CD4-positive, alpha-beta T cell treated with Interferon alpha-2 for 1 hour (primary cell): Measurements from ENCODE around the gene ARHGEF28.

Experiments
- DNase-seq, 2 donors: peaks; one replicate each; pipeline ENCODE4 v3.0.0-alpha.2; 2020 to 2022

The ARHGEF28 gene

DNA sequence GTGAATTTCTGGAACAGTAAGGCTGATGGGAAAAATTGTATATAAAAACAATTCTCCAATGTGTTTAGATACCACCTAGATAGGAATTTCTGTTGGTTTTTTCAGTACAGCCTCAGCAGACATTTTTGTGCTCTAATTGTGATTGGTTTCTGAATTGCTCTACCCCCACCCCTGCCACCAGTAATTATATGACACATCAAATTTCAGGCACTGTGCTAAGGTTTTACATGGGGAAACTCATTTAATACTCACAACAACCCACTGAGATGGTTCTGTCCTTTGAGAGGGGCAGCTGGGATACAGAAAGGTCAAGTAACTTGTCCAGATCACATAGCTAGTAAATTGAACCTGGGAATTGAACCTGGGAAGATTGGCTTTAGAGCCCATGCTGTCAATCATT lies 288.0 kb downstream of the ARHGEF28 start:
- DNase-seq = no peak

DNA sequence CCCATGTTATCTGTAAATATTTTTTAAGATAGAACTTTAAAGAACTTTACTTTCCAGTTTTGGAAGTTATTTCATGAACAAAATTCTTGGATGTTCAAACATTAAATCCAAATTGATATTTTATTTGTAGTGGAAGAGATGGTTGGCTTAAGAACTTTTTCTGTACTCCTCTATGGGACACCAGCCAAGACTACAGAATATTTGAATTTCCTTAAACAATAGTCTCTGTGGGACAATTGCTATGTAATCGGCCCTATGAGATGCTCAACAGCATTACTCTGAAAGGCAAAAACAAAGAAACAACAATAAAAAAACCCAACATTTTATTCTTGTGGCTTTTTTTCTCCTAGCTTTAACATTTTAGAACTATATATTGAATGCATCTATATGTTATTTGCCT lies 289.3 kb downstream of the ARHGEF28 start:
- no peak for DNase-seq

DNA sequence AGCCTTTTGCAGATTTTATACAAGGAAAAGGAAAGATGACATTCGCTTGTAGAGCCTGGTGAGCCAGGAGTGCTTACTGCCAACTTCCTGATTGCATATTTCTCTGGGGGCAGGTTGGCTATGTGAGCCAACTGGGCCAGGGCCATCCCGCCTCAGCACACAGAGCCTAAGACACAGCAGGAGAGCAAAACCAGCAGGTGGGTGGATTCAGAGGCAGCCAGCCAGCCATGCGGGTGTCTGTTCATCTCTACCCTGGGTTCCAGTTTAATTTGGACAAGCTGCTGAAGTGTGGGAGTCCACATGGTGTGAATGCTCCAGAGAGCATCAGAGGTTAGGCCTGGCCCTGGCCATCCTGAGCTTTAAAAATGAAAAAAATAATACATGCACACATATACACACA lies 291.4 kb downstream of the ARHGEF28 start:
- DNase-seq = no peak

DNA sequence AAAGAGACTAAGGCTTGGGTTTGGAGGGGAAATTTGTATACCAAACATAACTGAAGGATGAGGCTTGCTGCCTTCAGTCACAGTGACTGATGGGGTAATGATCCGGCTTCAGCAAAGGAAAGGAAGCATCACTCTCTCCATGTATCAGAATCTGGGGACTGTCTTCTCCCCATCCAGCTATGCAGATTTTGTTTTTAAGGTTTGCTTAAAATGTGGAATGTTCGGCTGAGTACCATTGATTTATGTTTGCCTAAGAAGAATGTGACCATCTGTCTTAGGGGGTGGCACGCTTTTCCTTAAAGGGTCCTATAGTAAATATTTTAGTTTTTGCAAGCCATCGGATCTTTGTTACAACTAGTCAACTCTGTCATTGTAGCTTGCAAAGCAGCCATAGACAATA lies 291.9 kb downstream of the ARHGEF28 start:
- no peak for DNase-seq

DNA sequence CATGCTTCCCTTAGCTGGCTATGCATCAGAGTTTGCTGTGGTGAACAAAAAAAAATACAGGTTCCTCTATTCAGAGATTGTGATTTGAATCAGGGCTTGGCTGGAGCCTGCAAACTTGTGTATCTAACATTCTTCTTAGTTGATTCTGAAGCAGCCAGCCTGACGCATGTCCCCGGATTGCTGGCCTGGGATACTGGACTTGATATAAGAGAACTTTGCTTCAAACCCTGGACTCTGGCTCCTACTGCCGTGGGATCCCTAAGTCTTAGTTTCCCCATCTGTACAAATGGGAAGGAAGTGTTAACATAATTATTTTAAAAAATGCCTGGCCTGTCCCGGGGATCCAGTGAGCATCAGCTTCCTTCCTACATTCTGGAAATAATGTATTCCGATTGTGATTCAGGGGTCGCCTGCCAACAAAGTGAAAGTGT lies 292.8 kb downstream of the ARHGEF28 start:
- no peak for DNase-seq

DNA sequence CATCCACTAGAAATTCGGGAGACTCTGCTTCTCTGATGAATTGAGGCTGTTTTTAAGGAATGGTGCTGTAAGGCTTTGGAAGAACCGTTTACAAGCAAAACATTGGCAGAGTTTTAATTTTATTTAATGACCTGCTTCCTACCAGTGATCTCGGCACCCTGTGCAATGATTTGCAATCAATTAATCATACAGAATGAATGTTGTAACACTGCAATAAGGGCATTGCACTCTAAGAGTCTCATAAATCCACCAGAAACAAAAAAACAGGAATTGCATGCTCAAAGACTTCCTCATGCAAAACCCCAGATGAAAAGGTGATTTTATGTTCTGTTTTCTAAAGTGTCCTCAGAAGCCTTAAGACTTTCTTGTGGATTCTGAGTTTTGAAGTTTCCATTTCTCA lies 295.7 kb downstream of the ARHGEF28 start:
- DNase-seq = no peak

DNA sequence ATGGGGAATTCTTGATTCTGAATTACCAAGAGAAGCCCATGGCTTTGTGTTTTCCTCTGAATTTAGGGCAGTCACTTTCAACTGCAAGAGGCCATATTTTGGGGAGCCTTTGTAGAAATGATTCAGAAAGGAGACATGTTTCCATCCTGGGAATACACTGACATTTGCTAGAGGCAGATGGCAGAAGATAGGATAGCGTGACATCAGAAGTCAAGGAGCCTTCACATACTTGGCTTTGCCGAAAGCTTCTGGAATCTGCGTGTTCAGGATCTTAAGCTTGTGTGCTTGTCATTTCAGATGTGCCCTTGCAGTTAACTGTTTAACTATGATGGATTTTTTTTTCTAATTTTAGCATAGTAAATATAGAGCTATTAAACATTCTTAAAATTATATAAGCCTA lies 296.2 kb downstream of the ARHGEF28 start:
- no peak for DNase-seq

DNA sequence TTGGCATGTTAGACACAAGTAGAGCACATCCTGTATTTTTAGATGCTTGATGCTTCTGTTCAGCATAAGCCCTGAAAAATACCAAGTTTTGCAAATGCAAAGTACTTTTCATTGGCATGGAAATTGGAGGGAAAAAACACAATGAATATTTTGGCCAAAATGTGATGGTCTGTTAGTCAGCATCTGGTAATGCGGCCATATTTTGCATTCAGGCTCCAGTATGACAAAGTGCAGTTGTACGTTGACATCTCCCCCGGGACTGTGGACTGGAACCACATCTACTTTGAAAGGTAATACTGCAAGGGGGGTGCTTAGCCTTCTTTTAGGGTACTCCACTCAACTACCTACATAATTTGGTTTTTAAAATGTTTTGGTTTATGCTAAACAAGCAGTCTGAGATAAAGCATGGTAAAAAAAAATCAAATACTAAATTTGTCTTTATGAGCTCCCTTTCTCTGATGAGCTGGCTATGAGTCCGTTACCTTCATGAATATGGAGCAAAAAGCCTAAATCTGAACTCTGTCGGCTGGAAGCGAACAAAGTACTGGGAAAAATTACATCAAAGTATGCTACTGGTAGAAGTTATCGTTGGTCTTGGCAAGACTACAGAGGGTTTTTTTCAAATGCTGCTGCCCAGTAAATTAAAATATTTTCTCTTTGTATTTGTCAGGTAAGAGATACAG lies 297.0 kb downstream of the ARHGEF28 start:
- no peak for DNase-seq

DNA sequence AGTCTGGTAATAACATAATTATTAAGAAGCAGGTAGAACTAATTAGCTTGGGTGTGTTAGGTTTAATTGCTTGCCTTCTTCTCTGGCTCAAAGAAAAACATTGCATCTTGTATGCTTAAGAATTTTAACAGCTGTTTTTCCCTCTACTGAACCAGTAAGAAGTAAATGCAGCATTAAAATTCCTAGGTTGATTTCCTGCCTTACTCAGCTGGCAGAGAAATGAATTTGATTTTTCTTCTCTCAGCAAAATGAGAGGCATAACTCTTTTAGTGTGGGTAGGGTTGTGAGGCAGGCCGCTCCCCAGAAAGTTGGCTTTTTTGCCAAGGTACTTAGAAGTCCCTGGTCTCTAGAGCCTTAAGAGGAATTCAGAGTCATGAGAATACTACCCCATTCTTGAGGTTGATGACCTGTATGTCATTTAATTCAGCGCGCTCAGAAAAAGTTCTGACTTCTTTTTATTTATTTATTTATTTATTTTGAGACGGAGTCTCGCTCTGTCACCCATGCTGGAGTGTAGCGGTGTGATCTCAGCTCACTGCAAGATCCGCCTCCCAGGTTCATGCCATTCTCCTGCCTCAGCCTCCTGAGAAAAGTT lies 302.6 kb downstream of the ARHGEF28 start:
- DNase-seq = no peak

DNA sequence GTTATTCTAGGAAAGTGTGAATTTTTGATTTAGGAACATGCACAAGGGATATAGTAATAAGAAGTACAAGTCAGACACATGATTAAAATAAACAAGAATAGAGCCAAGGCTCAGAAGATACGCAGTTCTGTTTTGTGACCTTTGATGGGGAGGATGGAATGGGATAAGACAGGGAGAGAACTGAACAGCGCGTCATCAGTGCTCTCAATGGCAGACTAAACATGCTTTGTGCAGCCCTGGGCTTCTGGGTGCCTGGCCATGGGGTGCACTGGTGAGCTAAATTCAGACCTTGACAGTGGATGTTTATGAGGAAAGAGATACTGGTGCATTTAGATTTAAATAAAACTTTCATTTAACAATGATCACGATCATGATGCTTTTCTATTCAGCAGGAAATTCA lies 309.7 kb downstream of the ARHGEF28 start:
- DNase-seq = no peak

DNA sequence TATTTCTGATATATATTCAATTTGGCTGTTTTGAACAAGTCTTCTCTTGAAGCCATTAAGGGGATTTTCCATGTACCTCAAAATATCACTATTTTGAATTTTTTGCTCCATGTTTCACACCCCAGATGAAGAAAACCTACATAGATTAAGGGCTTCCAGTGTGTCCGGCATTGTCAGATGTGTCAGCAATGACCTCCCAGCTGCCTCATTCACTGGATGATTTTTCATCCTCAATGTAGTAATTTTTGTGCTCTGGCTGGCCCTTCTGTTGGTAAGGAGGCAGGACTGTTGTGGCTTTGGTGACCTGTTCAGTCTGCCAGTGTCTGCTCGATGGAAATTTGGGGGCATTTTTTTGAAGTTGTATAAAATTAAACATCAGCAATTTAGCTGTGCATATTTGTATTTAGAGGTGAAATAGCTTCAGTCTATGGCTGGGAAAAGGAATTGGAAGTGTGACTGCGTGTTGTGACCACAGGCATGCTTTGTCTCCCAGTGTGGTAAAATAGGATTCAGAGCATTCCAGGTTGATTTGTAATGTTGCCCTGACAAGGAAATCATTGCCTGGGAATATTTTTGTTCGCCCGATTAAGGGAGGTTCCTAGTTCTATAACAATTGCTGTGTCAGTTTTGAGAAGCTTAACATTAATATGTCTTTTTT lies 312.4 kb downstream of the ARHGEF28 start:
- DNase-seq = no peak

DNA sequence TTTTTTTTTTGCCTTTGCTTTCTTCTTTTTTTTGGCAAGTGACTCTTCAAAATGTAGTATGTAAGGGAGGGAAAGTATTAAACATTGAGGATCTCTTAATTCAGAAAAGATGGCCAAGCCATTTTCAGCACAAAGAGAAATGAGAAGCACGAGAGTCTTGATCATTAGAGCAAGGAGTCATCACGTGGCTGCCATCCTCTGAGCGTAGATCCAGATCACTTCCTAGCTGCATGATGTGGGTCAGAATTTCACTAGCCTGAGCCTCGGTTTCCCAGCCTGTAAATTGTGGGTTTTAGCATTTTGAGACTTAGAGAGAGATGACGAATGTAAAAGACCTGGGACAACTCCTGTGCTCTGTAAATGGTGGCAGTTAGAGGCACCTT lies 312.9 kb downstream of the ARHGEF28 start:
- no peak for DNase-seq

DNA sequence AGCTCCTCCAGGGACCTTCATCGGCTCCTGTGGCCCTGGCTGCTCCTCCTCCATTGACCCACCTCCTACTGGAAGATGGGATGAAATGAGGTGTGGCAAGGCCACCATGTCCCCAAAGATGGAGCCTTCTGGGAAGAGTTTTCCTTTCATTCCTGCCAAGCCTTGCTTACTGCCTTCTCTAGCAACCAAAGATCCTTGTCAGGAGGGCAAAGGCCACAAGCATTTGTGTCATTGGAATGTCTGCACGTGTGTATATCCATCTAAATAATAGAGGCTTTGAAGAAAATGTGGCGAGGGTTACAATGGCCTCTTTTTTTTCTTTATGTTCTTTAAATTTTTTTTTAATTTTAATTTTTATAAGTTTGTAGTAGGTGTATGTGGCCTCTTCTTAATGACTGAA lies 313.6 kb downstream of the ARHGEF28 start:
- no peak for DNase-seq

DNA sequence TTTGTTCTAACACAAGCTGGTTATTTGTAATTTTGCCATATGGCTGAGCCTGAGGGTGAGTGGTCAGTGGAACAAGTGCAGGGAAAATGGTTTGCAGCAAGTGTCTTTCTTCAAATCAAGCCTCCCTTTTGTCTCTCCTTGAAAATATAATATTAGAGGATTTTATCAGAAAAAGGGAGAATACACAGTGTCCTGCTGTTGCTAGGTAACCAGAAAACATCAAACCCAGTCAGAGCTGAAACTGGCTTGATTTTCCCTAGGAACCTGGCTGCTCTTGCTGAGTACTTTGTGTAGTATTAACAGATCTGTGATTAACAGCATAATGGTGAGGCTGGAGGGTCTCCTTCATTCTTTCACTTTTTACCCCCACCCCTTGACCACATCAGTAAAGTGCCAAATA lies 314.0 kb downstream of the ARHGEF28 start:
- DNase-seq = no peak

DNA sequence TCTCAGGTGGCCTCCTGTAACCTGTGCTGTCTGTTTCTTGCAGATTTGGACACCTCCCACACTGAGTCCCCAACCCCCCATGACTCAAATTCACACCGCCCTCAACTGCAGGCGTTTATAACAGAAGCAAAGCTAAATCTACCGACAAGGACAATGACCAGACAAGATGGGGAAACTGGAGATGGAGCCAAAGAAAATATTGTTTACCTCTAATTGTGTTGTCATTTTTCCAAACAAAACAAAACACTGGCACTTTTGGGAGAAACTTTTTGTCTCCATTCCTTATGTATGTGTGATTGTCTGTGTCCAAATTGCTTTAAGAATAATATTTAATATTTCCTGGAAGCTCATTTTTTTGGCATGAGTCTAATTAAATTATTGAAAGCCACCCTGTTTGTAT lies 314.8 kb downstream of the ARHGEF28 start:
- DNase-seq = no peak

DNA sequence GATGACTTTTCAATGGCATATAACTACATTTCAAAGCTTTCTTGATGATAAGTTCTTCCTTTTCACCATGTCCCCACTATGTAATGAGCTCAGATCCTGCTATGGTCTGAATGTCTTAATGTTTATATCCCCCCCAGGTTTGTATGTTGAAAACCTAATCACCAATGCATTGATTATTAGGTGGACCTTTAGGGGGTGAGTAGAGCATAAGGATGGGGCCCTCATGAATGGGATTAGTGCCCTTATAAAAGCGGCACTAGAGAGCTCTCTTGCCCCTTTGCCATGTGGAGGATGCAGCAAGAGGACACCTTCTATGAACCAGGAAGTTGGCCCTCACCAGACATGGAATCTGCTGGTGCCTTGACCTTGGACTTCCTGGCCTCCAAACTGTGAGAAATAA lies 316.8 kb downstream of the ARHGEF28 start:
- no peak for DNase-seq

DNA sequence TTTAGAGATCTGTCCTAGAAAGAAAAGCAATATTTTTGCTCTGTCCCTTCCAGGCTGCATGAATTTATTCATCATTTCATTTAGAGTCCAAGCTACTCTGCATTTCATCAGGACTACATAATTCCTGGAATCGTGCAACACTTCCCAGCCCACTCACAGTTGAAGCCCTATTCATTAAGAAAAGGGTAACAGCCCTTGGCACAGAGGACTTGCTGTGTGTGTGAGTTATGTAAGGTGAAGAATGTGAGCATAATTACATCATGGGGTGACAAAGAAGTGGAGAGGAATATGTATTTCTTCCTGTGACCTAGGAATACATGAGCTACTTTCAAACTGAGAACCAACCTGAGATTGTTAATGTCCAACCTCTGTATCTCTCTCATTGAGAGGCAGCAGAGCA lies 317.4 kb downstream of the ARHGEF28 start:
- DNase-seq = no peak

DNA sequence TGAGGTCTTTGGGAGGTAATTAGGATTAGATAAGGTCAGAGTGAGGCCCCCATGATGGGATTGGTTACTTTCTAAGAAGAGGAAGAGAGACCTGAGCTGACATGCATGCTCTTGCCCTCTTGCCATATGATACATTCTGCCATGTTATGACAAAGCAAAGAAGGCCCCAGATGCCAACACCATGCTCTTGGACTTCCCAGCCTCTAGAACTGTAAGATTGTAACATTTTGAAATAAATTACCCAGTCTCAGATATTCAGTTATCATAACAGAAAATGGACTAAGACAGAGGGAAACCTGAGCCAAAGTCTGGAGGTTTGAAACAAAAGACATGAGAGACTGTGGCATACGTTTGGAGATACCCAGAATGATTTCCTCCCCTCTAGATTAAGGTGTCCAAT lies 318.6 kb downstream of the ARHGEF28 start:
- no peak for DNase-seq

DNA sequence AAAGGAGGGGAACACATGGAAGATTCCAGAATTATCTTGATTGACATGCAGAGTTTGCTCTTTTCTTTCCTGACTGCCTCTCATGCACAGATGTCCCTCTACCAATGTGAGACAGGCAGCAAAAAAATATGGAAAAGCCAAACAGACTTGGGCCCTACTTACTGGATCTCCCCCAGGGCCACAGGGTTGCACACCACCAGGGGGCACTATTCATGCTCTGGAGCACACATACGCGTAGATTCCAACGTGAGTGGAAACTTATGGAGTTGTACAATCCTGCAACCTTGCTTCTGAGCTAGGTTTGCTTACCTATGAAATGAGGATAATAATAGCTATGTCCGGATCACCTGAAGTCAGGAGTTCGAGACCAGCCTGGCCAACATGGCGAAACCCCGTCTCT lies 319.5 kb downstream of the ARHGEF28 start:
- peak in 1 of 2 donors; percentile 3 for DNase-seq

DNA sequence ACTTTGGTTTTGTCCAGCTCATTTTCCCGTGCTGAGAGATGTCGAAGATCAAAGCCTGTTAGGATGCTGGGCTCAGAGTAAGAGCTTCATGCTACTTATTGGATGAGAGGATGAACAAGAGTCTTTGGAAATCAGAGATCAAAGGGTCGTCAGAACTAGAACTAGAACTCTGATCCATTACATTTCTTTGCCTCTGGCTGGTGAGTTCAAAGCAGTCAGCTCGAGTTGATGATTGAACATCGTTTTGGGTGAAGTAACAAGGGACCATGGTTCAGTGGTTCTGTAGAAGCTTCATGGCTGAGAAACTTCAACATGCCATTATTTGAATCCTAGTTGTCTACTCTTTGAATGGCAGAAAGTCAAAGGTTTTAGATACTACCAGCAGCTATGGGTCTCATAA lies 320.3 kb downstream of the ARHGEF28 start:
- no peak for DNase-seq

DNA sequence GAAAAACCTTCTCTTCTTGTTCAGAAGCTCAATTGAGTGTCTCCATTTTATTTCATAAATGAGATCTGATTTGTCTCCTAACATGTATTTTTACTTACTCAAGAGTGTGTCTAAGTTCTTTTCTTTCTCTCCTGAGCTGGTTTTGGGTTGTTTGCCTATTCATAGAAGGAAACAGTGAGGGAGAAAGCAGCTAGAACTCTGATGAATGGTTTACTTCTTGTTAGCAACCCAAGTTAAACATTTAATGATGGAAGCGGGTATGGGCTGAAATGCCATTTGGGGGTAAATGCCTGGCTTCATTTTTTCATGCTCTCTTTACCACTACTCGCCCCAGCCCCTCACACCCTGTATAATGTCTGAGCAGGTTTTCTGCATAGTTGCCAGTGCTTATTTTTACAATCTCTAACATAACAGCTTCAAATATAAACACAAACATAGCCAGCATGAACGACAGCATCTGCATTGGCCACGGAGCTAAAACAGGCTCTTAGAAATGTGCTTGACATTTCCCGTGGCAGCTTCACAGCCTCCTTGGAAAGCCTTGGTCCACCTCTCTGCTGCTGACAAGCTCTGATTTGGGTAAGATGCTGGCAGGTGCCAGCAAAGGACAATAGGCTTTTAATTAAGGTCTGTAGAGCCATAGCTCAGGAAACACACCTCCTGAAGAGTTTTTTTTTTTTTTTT lies 321.1 kb downstream of the ARHGEF28 start:
- DNase-seq = no peak

DNA sequence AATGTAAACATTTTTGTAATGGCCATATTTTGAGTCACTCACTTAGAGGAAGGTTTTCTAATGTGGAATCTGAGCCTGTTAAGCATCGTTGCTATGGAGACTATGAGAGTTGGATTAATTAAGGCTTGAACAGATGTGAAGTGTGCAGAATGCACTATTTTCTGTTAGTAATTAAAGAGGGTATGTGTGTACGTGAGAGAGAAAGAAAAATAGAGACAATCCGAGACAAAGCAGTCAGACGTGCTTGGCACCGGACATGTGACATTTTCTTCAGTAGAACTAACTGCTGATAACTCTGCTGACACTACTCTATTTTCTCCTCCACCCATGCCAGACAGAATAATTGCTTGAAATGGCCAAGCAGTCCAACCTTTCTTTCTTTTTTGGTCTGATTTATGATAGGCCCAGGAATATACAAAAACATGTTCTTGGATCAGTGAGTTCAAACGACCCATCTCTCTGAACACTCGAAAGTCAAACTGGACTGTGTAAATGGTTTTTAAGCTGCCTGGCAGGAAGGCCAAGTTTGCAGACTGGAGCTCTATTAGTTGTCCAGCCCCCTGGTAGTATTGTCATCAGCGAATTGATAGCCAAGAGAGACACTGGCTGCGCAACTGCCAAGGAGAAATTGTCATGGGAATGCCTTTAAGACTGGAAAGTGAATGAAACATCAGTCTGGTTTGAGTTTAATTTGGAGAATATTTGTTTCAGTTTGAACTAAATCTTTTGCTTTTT lies 322.1 kb downstream of the ARHGEF28 start:
- DNase-seq = no peak

DNA sequence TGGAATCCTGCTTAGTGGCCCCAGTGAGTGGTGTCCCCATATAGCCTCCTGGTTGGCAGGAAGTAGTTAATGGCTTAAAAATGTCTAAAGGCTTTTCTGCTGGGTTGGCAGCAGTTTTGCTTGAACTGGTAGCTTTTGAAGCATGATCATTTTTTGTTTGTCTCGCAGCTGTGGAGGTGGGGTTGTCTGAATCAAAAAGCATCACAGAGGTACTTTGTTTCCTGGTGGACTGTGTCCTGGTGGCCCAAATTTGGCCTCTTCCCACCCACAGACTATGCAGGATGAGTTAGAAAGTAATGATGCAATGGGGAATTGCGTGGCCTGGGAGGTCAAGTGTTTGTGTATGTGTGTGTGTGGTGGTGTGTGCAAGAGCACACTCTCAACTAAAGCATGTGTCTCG lies 322.7 kb downstream of the ARHGEF28 start:
- DNase-seq = no peak
